MM.1S (cell line): ENCODE data around the gene BTBD1.

Experiments
- CTCF ChIP-seq: fragments of 300-600 bp; sonication (generic); IDR thresholded peaks from 2 replicates; pipeline ENCODE4 v1.5.1; 2016; ENCODE audit warnings: antibody characterized with exemption, low read length, mixed read lengths
- EZH2 ChIP-seq: fragments of 300-600 bp; sonication (generic); optimal IDR thresholded peaks from 2 replicates; pipeline ENCODE3; 2017; ENCODE audit warnings: low read depth, mild to moderate bottlenecking, antibody characterized with exemption, low read length, mixed read lengths
- EZH2phosphoT487 ChIP-seq: fragments of 300-600 bp; sonication (generic); IDR thresholded peaks from 2 replicates; pipeline ENCODE4 v1.6.1; 2018; ENCODE audit warnings: antibody characterized with exemption, low read length

- TF ChIP-seq CTCF = no peak
- no peak for TF ChIP-seq EZH2
- TF ChIP-seq EZH2phosphoT487 = no peak
Measured at GRCh38 chr15:82968066-82968465, 99.0 kb downstream of the BTBD1 start.
